Endothelial cell (in vitro differentiated cells): ENCODE measurements around the gene VMO1. TPM values are rescaled to one million over a fixed set of nuclear protein-coding genes. Genes with fewer than 3 reads are reported as not detected.

Experiments used
- DNase-seq: peaks from one replicate; pipeline ENCODE4 v3.0.0; 2021; ENCODE audit warnings: low spot score
- H3K27ac Mint-ChIP-seq: one replicate; pipeline ENCODE4 v1.8.0; 2021; ENCODE audit warnings: mixed read lengths, inconsistent platforms; ENCODE audit not compliant: unreplicated experiment
- H3K27me3 Mint-ChIP-seq: one replicate; pipeline ENCODE4 v1.8.0; 2021; ENCODE audit warnings: mild to moderate bottlenecking, moderate library complexity, mixed read lengths, inconsistent platforms; ENCODE audit not compliant: unreplicated experiment
- H3K36me3 Mint-ChIP-seq: one replicate; pipeline ENCODE4 v1.8.0; 2021; ENCODE audit warnings: mild to moderate bottlenecking, low read depth, mixed read lengths, inconsistent platforms; ENCODE audit not compliant: unreplicated experiment
- H3K4me1 Mint-ChIP-seq: one replicate; pipeline ENCODE4 v1.8.0; 2021; ENCODE audit warnings: mild to moderate bottlenecking, mixed read lengths, inconsistent platforms; ENCODE audit not compliant: unreplicated experiment
- H3K4me3 Mint-ChIP-seq: one replicate; pipeline ENCODE4 v1.8.0; 2021; ENCODE audit warnings: mild to moderate bottlenecking, mixed read lengths, inconsistent platforms; ENCODE audit not compliant: unreplicated experiment
- H3K9me3 Mint-ChIP-seq: one replicate; pipeline ENCODE4 v1.8.0; 2021; ENCODE audit warnings: mixed read lengths, inconsistent platforms; ENCODE audit not compliant: unreplicated experiment
- CTCF ChIP-seq: fragments of 200-600 bp; sonication (generic); IDR thresholded peaks from one replicate; pipeline ENCODE4 v1.5.0; 2021; ENCODE audit warnings: antibody characterized with exemption; ENCODE audit not compliant: unreplicated experiment
- total RNA-seq: library from RNA; stranded (reverse); fragmentation: NEBNext Ultra II Directional; extraction: Animal tissue kit (Norgen Biotek cat#: 25700); gene quantifications from one replicate; pipeline ENCODE4 v1.2.1, GENCODE V29; 2021; ENCODE audit not compliant: unreplicated experiment

VMO1 gene
- total RNA-seq, 1 donor from 2014 or later = 2.9 TPM

GRCh38 chr17:4750606-4751005 is 35.6 kb downstream of the VMO1 start:
- no peak for TF ChIP-seq CTCF

GRCh38 chr17:4748686-4749085 is 37.5 kb downstream of the VMO1 start:
- H3K4me3 Mint-ChIP-seq = no peak overlapping the region
- no peaks in the 10 kb centered on the region for H3K9me3 Mint-ChIP-seq
- peaks cover 11% of the 10 kb centered on the region for H3K27me3 Mint-ChIP-seq
- TF ChIP-seq CTCF = no peak
- H3K4me1 Mint-ChIP-seq = peaks cover 16% of the 10 kb centered on the region
- H3K36me3 Mint-ChIP-seq = no peaks in the 10 kb centered on the region
- no peak for DNase-seq
- peak overlapping the region; percentile 31 for H3K27ac Mint-ChIP-seq

More at GRCh38 chr17:4750606-4751005, 35.6 kb downstream of the VMO1 start:
- peaks cover 16% of the 10 kb centered on the region for H3K4me1 Mint-ChIP-seq
- no peaks in the 10 kb centered on the region for H3K9me3 Mint-ChIP-seq
- H3K27me3 Mint-ChIP-seq = peaks cover 8% of the 10 kb centered on the region
- no peaks in the 10 kb centered on the region for H3K36me3 Mint-ChIP-seq
- H3K4me3 Mint-ChIP-seq = no peak overlapping the region
- no peak overlapping the region for H3K27ac Mint-ChIP-seq
- DNase-seq = no peak

GRCh38 chr17:4747847-4748246 is 38.3 kb downstream of the VMO1 start:
- peak overlapping the region; percentile 44 for H3K4me3 Mint-ChIP-seq
- peaks cover 15% of the 10 kb centered on the region for H3K4me1 Mint-ChIP-seq
- peaks cover 13% of the 10 kb centered on the region for H3K27me3 Mint-ChIP-seq

GRCh38 chr17:4744999-4745969 is 40.9 kb downstream of the VMO1 start:
- Mint-ChIP-seq H3K36me3 (no peaks in the 10 kb centered on the region), H3K27ac (peak overlapping the region; percentile 13), H3K9me3 (no peaks in the 10 kb centered on the region), H3K4me3 (peak overlapping the region; percentile 76), H3K27me3 (peaks cover 24% of the 10 kb centered on the region), H3K4me1 (peaks cover 15% of the 10 kb centered on the region)
- TF ChIP-seq CTCF = no peak
- DNase-seq = peak; percentile 37

More at GRCh38 chr17:4747847-4748246, 38.3 kb downstream of the VMO1 start:
- Mint-ChIP-seq H3K27ac (no peak overlapping the region), H3K9me3 (no peaks in the 10 kb centered on the region), H3K36me3 (no peaks in the 10 kb centered on the region)
- no peak for DNase-seq
- no peak for TF ChIP-seq CTCF

GRCh38 chr17:4743898-4744297 is 42.3 kb downstream of the VMO1 start:
- TF ChIP-seq CTCF = no peak
- H3K9me3 Mint-ChIP-seq = no peaks in the 10 kb centered on the region
- H3K4me1 Mint-ChIP-seq = peaks cover 18% of the 10 kb centered on the region
- no peak overlapping the region for H3K4me3 Mint-ChIP-seq
- H3K36me3 Mint-ChIP-seq = no peaks in the 10 kb centered on the region
- no peak for DNase-seq
- peaks cover 28% of the 10 kb centered on the region for H3K27me3 Mint-ChIP-seq
- no peak overlapping the region for H3K27ac Mint-ChIP-seq
